Lung (tissue), 4 donors: ENCODE results near the gene HSD17B1. TPM values are rescaled to one million over a fixed set of nuclear protein-coding genes. Genes with fewer than 3 reads are reported as not detected.

Source experiments
- polyA plus RNA-seq, 2 donors: library from polyadenylated mRNA; stranded (reverse); fragments of 200-250 nt; gene quantifications; one replicate each; pipeline ENCODE4 v1.2.1, GENCODE V29; 2013
- total RNA-seq, 2 donors: library from RNA; depleted of rRNA in 1 of 2; stranded (reverse); fragments of >200 nt in 1 of 2; gene quantifications; one replicate each; pipeline ENCODE4 v1.2.1, GENCODE V29; 2014 to 2021
- donor health status: Bipolar disorder and iron deficiency.
- donor health status: healthy.
- donor health status: DM: yes; HTN: yes; CAD: no.

The HSD17B1 gene
- total and polyA plus RNA-seq, 4 donors, result 0.98 to 2.4 (median 1.6) TPM

Other genes with a start within 250 kb of the HSD17B1 start
- 100 to 1,000 TPM; 267 to 297 TPM for gene STAT3, start 164.5 kb upstream of the HSD17B1 start, total RNA-seq
- gene STAT3, start 164.5 kb upstream of the HSD17B1 start, polyA plus RNA-seq, result 100 to 1,000 TPM in 1 of 2 donors, 10 to 100 TPM in 1; 69.9 to 211 TPM
- 100 to 1,000 TPM; 185 to 277 TPM for gene CAVIN1, start 129.7 kb upstream of the HSD17B1 start, total RNA-seq
- 100 to 1,000 TPM; 110 to 134 TPM for gene CAVIN1, start 129.7 kb upstream of the HSD17B1 start, polyA plus RNA-seq
- gene ATP6V0A1, start 94.0 kb upstream of the HSD17B1 start, total RNA-seq, result 100 to 1,000 TPM in 1 of 2 donors, 10 to 100 TPM in 1; 85.1 to 203 TPM
- 10 to 100 TPM; 44.4 to 63.9 TPM for gene ATP6V0A1, start 94.0 kb upstream of the HSD17B1 start, polyA plus RNA-seq
- 10 to 100 TPM; 16.8 to 69.8 TPM for gene NAGLU, start 16.7 kb upstream of the HSD17B1 start, total RNA-seq
- 10 to 100 TPM; 32.3 to 37.9 TPM for gene NAGLU, start 16.7 kb upstream of the HSD17B1 start, polyA plus RNA-seq
- 10 to 100 TPM; 25.9 to 93.2 TPM for gene COASY, start 9.2 kb downstream of the HSD17B1 start, total RNA-seq
- gene COASY, start 9.2 kb downstream of the HSD17B1 start, polyA plus RNA-seq, result 10 to 100 TPM; 57.3 to 71.3 TPM
- gene MLX, start 14.2 kb downstream of the HSD17B1 start, total RNA-seq, result 10 to 100 TPM; 31.9 to 69.7 TPM
- 10 to 100 TPM; 61.8 to 71.6 TPM for gene MLX, start 14.2 kb downstream of the HSD17B1 start, polyA plus RNA-seq
- gene PSMC3IP, start 24.8 kb downstream of the HSD17B1 start, total RNA-seq, result 1 to 10 TPM; 3.4 to 7.5 TPM
- gene PSMC3IP, start 24.8 kb downstream of the HSD17B1 start, polyA plus RNA-seq, result 1 to 10 TPM; 3.7 to 4.3 TPM
- gene RETREG3, start 56.5 kb downstream of the HSD17B1 start, total RNA-seq, result 10 to 100 TPM; 61.3 to 62.7 TPM
- gene RETREG3, start 56.5 kb downstream of the HSD17B1 start, polyA plus RNA-seq, result 10 to 100 TPM; 16.1 to 27.6 TPM
- gene TUBG1, start 56.8 kb downstream of the HSD17B1 start, total RNA-seq, result 10 to 100 TPM; 12.1 to 38.1 TPM
- gene TUBG1, start 56.8 kb downstream of the HSD17B1 start, polyA plus RNA-seq, result 10 to 100 TPM; 31.1 to 39.0 TPM
- 10 to 100 TPM; 13.0 to 22.0 TPM for gene TUBG2, start 106.4 kb downstream of the HSD17B1 start, total RNA-seq
- gene TUBG2, start 106.4 kb downstream of the HSD17B1 start, polyA plus RNA-seq, result 10 to 100 TPM in 1 of 2 donors, 1 to 10 TPM in 1; 6.9 to 10.5 TPM
- gene PLEKHH3, start 124.1 kb downstream of the HSD17B1 start, total RNA-seq, result 10 to 100 TPM; 23.9 to 30.2 TPM
- gene PLEKHH3, start 124.1 kb downstream of the HSD17B1 start, polyA plus RNA-seq, result 10 to 100 TPM; 21.2 to 22.0 TPM
- 1 to 10 TPM in 1 of 2 donors, under 1 TPM in 1; 1.00 to 1.9 TPM for gene CCR10, start 128.9 kb downstream of the HSD17B1 start, total RNA-seq
- gene CCR10, start 128.9 kb downstream of the HSD17B1 start, polyA plus RNA-seq, result 1 to 10 TPM in 1 of 2 donors, under 1 TPM in 1; 0.55 to 3.1 TPM
- 10 to 100 TPM in 1 of 2 donors, 1 to 10 TPM in 1; 9.9 to 12.5 TPM for gene CNTNAP1, start 129.6 kb downstream of the HSD17B1 start, total RNA-seq
- 1 to 10 TPM; 2.9 to 5.4 TPM for gene CNTNAP1, start 129.6 kb downstream of the HSD17B1 start, polyA plus RNA-seq
- gene EZH1, start 192.1 kb downstream of the HSD17B1 start, total RNA-seq, result 10 to 100 TPM; 33.6 to 53.2 TPM
- 10 to 100 TPM; 20.7 to 21.2 TPM for gene EZH1, start 192.1 kb downstream of the HSD17B1 start, polyA plus RNA-seq
- gene RAMP2, start 208.3 kb downstream of the HSD17B1 start, total RNA-seq, result 10 to 100 TPM; 55.0 to 66.6 TPM
- 100 to 1,000 TPM in 1 of 2 donors, 10 to 100 TPM in 1; 43.8 to 101 TPM for gene RAMP2, start 208.3 kb downstream of the HSD17B1 start, polyA plus RNA-seq
- gene VPS25, start 220.5 kb downstream of the HSD17B1 start, total RNA-seq, result 10 to 100 TPM; 42.4 to 64.8 TPM
- 10 to 100 TPM; 45.1 to 93.7 TPM for gene VPS25, start 220.5 kb downstream of the HSD17B1 start, polyA plus RNA-seq
- gene WNK4, start 227.7 kb downstream of the HSD17B1 start, total RNA-seq, result under 1 TPM; 0.40 to 0.77 TPM
- under 1 TPM; 0.09 to 0.49 TPM for gene WNK4, start 227.7 kb downstream of the HSD17B1 start, polyA plus RNA-seq
- gene COA3, start 245.8 kb downstream of the HSD17B1 start, total RNA-seq, result 10 to 100 TPM; 55.7 to 69.2 TPM
- gene COA3, start 245.8 kb downstream of the HSD17B1 start, polyA plus RNA-seq, result 100 to 1,000 TPM in 1 of 2 donors, 10 to 100 TPM in 1; 84.1 to 142 TPM
- gene CNTD1, start 245.9 kb downstream of the HSD17B1 start, total RNA-seq, result 1 to 10 TPM in 1 of 2 donors, under 1 TPM in 1; 0.92 to 1.6 TPM
- gene CNTD1, start 245.9 kb downstream of the HSD17B1 start, polyA plus RNA-seq, result under 1 TPM; 0.61 to 0.64 TPM